GM10248 (cell line): Measurements from ENCODE around the gene CCDC148.

Experiments
- CTCF ChIA-PET: fragments of 300-600 bp; sonication (Branson Sonifier 250); formaldehyde crosslinking; extraction: SDS; loops from one replicate; lab custom pipeline; 2021; ENCODE audit warnings: antibody characterized with exemption; lab: Yijun Ruan, JAX
- POLR2A ChIA-PET: fragments of 350-650 bp; sonication (Branson Sonifier 250); formaldehyde crosslinking; extraction: SDS; loops from one replicate; lab custom pipeline; 2020; ENCODE audit warnings: antibody characterized with exemption; lab: Yijun Ruan, JAX
- DNase-seq: peaks from one replicate; pipeline ENCODE4 v3.0.0; 2012; ENCODE audit errors: extremely low spot score
- TF ChIP-seq, protein P1 (sequence below): IDR thresholded peaks from 2 replicates; pipeline ENCODE4 v1.5.1; 2012; ENCODE audit warnings: mild to moderate bottlenecking, low read depth; ENCODE audit errors: extremely low read depth, missing control alignments, control extremely low read depth

Gene CCDC148

GRCh38 chr2:158253170-158253569 is 203.4 kb downstream of the CCDC148 start:
- CTCF ChIA-PET: no interaction called here

GRCh38 chr2:158251356-158251755 is 205.2 kb downstream of the CCDC148 start:
- TF ChIP-seq, protein P1, sequence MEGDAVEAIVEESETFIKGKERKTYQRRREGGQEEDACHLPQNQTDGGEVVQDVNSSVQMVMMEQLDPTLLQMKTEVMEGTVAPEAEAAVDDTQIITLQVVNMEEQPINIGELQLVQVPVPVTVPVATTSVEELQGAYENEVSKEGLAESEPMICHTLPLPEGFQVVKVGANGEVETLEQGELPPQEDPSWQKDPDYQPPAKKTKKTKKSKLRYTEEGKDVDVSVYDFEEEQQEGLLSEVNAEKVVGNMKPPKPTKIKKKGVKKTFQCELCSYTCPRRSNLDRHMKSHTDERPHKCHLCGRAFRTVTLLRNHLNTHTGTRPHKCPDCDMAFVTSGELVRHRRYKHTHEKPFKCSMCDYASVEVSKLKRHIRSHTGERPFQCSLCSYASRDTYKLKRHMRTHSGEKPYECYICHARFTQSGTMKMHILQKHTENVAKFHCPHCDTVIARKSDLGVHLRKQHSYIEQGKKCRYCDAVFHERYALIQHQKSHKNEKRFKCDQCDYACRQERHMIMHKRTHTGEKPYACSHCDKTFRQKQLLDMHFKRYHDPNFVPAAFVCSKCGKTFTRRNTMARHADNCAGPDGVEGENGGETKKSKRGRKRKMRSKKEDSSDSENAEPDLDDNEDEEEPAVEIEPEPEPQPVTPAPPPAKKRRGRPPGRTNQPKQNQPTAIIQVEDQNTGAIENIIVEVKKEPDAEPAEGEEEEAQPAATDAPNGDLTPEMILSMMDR: no peak
- DNase-seq: no peak
- CTCF ChIA-PET: no interaction called here
- POLR2A ChIA-PET: no interaction called here

More at GRCh38 chr2:158253170-158253569, 203.4 kb downstream of the CCDC148 start:
- DNase-seq: no peak
- TF ChIP-seq, protein P1: no peak
- POLR2A ChIA-PET: no interaction called here

- no peak for DNase-seq
- POLR2A ChIA-PET: no interaction called here
- CTCF ChIA-PET: no interaction called here
- TF ChIP-seq, protein P1: no peak
Observed at GRCh38 chr2:158243392-158243791, 213.2 kb downstream of the CCDC148 start.

DNA sequence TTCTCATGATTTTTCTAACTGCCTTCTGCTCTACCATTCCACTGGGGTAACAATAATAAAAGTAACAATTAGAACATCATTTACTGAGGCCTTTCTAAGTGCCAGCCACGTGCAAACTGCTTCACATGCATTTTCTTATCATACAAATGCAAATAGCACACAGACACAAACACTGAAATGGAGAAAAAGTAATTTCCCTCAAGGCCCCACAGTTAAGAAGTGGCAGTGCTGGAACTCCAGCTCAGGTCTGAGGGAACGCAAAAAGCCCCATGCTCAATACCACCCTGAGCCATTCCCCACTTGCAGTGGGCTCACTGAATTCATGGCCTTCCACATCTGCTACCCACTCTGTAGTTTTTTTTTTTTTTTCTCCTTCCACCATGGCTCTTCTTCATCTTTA is 214.3 kb downstream of the CCDC148 start:
- CTCF ChIA-PET: no interaction called here
- TF ChIP-seq, protein P1: no peak

DNA sequence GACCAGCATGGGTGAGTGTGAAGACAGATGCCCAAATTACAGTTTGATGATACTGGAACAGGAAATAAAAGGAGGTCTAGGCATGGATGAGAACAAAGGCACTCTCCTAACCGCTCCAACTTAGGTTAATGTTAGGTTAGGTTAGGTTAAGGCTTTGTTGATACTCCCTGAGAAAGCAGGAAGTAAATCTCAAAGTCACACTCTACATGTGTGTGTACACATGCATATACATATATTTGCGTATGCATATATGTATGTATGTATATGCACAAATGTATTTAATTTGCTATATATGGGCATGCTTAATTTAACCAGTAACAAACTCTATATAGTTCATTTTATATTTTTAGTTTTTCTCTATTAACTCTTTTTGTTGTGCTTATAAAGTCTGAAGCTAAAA is 215.6 kb downstream of the CCDC148 start:
- no peak for DNase-seq
- POLR2A ChIA-PET: no interaction called here
- TF ChIP-seq, protein P1: no peak
- CTCF ChIA-PET: interaction anchor here (1.2 kb wide), 1 partner anchor 9 kb away, joined by 3 read pairs; no protein-coding TSS in a partner anchor

More for the DNA sequence above, 214.3 kb downstream of the CCDC148 start:
- POLR2A ChIA-PET: no interaction called here
- no peak for DNase-seq

GRCh38 chr2:158239271-158239670 is 217.3 kb downstream of the CCDC148 start:
- TF ChIP-seq, protein P1: no peak
- DNase-seq: no peak
- ChIA-PET CTCF (no interaction called here), POLR2A (no interaction called here)
